Raji (cell line): Measurements from ENCODE around the gene HLA-F.

Experiments
- POLR2A ChIP-seq: IDR thresholded peaks from 2 replicates; pipeline ENCODE4 v1.6.1; 2011; ENCODE audit warnings: low read depth, low read length, control low read depth; ENCODE audit not compliant: insufficient read depth

The HLA-F gene

GRCh38 chr6:29731281-29731680 is 8.0 kb downstream of the HLA-F start:
- TF ChIP-seq POLR2A = no peak

- no peak for TF ChIP-seq POLR2A
These were observed 9.8 kb downstream of the HLA-F start for GRCh38 chr6:29733057-29733456.

GRCh38 chr6:29734046-29735018 is 11.1 kb downstream of the HLA-F start:
- no peak for TF ChIP-seq POLR2A

- no peak for TF ChIP-seq POLR2A
These were observed 13.3 kb downstream of the HLA-F start for GRCh38 chr6:29736563-29736962.

DNA sequence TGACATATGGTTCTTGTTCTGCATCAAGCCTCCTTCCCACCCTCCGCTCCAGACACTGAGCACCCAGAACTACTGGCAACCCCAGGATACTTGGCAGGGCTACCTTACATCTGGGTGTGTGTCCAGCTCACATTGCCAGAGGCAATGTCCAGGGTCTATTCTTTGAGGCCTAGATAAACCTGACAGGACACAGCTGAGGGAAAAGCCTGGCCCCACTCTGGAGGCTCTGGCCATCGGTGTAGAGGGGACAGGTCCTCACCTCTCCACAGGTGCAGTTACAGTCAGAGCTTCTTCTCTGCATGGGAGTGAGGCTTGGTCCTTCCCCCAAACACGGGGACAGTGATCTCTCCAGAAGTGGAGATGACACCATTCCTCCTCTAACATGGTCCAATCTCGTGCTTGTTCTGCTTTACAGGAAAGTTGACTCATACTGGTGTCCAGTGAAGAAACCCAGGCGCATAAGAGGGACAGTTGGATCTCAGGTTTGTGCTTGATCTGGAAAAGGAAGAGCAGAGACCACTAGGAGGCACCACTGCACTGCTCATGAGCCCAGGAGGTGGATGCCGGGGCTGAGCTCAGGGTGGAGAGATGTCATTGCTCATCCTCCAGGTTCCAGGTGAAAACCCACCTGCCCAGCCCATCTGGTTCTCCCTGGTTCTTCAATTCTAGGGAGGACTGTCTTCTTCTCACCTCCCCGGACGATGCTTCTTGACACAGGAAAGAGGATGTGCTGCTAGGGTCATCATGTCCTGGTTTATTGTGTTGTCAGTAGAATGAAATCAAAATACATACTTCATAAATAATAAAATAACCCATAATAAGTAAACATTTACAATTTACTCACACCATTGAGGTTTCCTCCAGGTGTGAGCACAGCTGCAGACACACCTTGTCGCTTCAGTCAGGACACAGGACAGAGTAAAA is 14.7 kb downstream of the HLA-F start:
- TF ChIP-seq POLR2A = no peak

GRCh38 chr6:29739136-29739881 is 16.1 kb downstream of the HLA-F start:
- no peak for TF ChIP-seq POLR2A

- no peak for TF ChIP-seq POLR2A
These were observed 16.6 kb downstream of the HLA-F start for GRCh38 chr6:29739882-29740261.

DNA sequence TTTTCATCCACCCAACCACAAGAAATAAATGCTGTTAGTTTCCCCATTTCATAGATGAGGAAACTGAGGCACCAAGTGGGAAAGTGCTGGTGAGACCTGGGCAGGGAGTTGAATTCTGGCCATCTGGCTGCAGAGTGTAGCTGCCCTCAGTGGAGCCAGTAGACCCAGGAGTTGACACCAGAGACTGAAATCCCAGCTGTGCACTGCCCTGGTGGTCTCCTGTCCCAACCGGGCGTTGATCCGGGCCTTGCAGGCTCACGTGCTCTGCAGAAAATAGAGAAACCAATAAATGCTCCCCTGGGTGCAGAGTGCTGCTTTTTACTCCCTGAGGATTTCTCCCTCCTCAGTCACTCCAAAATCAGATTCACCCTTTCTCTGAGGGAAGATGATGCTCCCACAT is 18.4 kb downstream of the HLA-F start:
- no peak for TF ChIP-seq POLR2A

GRCh38 chr6:29742127-29742526 is 18.9 kb downstream of the HLA-F start:
- no peak for TF ChIP-seq POLR2A

- TF ChIP-seq POLR2A = no peak
These were observed 19.8 kb downstream of the HLA-F start for GRCh38 chr6:29743025-29743424.

DNA sequence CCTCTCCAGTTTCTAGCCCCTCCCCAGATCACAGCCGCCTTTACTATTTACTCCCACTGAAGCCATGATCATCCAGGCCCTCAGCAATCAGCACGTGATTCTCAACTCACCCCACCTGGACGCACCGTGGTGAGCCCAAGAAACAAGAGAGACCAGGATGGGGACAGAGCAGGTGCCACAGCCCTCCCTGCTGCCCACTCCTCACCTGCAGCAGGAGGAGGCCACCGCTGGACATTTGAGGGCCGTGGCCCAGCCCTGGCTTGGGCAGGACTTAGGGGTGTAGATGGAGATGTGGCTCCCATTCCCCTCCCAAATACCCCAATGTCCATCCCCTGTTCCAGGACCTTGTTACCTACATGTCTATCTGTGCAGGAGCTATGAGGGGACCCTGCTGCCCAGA is 20.3 kb downstream of the HLA-F start:
- no peak for TF ChIP-seq POLR2A

DNA sequence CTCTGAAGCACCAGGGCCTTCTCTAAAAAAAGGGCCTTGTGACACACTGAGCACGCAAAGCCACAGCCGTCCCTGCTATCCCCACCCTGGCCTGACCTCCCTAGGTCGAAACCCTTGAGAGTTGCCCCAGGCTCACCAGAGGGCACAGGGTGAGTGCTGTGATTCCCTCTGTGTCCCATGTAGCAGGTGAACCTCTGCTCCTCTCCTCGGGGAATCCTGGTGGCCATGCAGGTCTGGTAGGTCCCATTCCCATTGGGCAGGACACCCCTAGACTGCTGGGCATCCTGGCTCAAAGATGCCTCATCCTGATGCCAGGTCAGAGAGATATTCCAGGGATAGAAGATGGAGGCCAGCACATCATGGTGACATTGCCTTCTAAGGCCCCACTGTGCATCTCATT is 20.9 kb downstream of the HLA-F start:
- TF ChIP-seq POLR2A = no peak

GRCh38 chr6:29744621-29745020 is 21.4 kb downstream of the HLA-F start:
- TF ChIP-seq POLR2A = no peak

- no peak for TF ChIP-seq POLR2A
These were observed 22.2 kb downstream of the HLA-F start for GRCh38 chr6:29745386-29745785.

DNA sequence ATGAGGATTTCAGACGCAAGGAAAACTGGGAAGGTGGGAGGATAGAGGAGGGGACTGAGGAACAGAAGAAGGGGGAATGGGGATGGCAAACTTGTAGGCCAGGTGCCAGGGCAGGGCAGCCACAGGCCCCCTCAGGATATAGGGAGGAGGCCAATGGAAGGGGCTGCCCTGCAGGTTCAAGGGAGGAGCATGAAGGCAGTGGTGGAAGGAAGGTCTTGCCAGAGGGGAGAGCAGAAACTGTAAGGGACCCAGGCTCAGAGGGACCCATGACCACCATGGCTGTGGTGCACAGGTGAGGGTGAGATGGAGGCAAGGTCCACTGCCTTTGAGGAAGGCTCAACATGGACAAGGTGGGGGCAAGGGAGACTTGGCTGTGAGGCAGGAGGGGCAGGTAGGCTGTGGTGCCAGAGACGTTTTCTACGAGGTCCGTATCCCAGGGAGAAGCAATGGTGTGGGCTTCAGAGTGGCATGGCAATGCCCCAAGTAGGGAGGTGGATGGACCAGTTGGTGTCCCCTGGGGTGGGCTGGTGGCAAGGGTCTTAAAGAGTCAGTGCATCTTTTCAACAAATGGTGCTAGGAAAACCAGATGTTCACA is 22.7 kb downstream of the HLA-F start:
- no peak for TF ChIP-seq POLR2A
